OCI-LY7 (cell line): ENCODE results near the gene BAIAP2L1. TPM values are rescaled to one million over a fixed set of nuclear protein-coding genes. Genes with fewer than 3 reads are reported as not detected.

Experiments
- BruUV-seq: library from RNA; stranded (reverse); fragments of 400-500 nt; replicated peaks from 2 replicates; lab custom pipeline; 2021; lab: Mats Ljungman, UMichigan
- CTCF ChIA-PET: fragments of 300-600 bp; sonication (Branson Sonifier 250); formaldehyde crosslinking; loops from one replicate; lab custom pipeline; 2022; ENCODE audit warnings: antibody characterized with exemption; ENCODE audit not compliant: unreplicated experiment; lab: Charles Lee
- POLR2A ChIA-PET: fragments of 300-600 bp; sonication (Branson Sonifier 250); formaldehyde crosslinking; loops from one replicate; lab custom pipeline; 2022; ENCODE audit warnings: antibody characterized with exemption; lab: Charles Lee
- DNase-seq: peaks from one replicate; pipeline ENCODE4 v3.0.0-alpha.2; 2015; ENCODE audit warnings: low spot score
- H2AFZ ChIP-seq: fragments of 200-600 bp; sonication (generic), shearing (Covaris generic); 2 replicates; pipeline ENCODE4 v1.6.1; 2014; ENCODE audit warnings: mild to moderate bottlenecking, antibody characterized with exemption, low read length, moderate library complexity
- H3K27ac ChIP-seq: fragments of 200-600 bp; sonication (generic); 2 replicates; pipeline ENCODE4 v1.5.1; 2014; ENCODE audit warnings: mixed run types, low read depth, mild to moderate bottlenecking, moderate library complexity, low read length, inconsistent platforms; ENCODE audit not compliant: poor library complexity, severe bottlenecking
- H3K36me3 ChIP-seq: fragments of 200-600 bp; sonication (generic); 2 replicates; pipeline ENCODE4 v1.6.1; 2014; ENCODE audit warnings: mild to moderate bottlenecking, antibody characterized with exemption, low read length, moderate library complexity, mixed read lengths; ENCODE audit not compliant: insufficient read depth
- H3K4me1 ChIP-seq: fragments of 200-600 bp; sonication (generic); 2 replicates; pipeline ENCODE4 v1.5.1; 2014; ENCODE audit warnings: mild to moderate bottlenecking, low read length; ENCODE audit not compliant: insufficient read depth, poor library complexity, severe bottlenecking
- H3K4me2 ChIP-seq: fragments of 200-600 bp; sonication (generic); 2 replicates; pipeline ENCODE4 v1.6.1; 2014; ENCODE audit warnings: mild to moderate bottlenecking, low read length
- H3K4me3 ChIP-seq: fragments of 200-600 bp; sonication (generic); 2 replicates; pipeline ENCODE4 v1.5.1; 2014; ENCODE audit warnings: mild to moderate bottlenecking, low read depth, low read length; ENCODE audit not compliant: poor library complexity, severe bottlenecking
- H3K79me2 ChIP-seq: fragments of 200-600 bp; sonication (generic); 2 replicates; pipeline ENCODE4 v1.6.1; 2016; ENCODE audit warnings: low read depth, mild to moderate bottlenecking, low read length, moderate library complexity, mixed read lengths; ENCODE audit not compliant: insufficient read depth
- H3K9me2 ChIP-seq: fragments of 200-600 bp; sonication (generic); 2 replicates; pipeline ENCODE4 v1.6.1; 2016; ENCODE audit warnings: mild to moderate bottlenecking, low read length, mixed read lengths; ENCODE audit not compliant: insufficient read depth
- H3K9me3 ChIP-seq: fragments of 200-600 bp; sonication (generic); 2 replicates; pipeline ENCODE4 v1.6.1; 2014; ENCODE audit warnings: mild to moderate bottlenecking, mixed run types, low read length, mixed read lengths
- H4K20me1 ChIP-seq: fragments of 200-600 bp; sonication (generic); 2 replicates; pipeline ENCODE4 v1.6.1; 2014; ENCODE audit warnings: mild to moderate bottlenecking, antibody characterized with exemption, low read length, moderate library complexity, mixed read lengths; ENCODE audit not compliant: insufficient read depth
- CTCF ChIP-seq: fragments of 200-600 bp; sonication (generic); conservative IDR thresholded peaks from 2 replicates; pipeline ENCODE4 v1.5.1; 2014; ENCODE audit warnings: mild to moderate bottlenecking, antibody characterized with exemption, low read length, moderate library complexity, mixed read lengths
- EZH2phosphoT487 ChIP-seq: fragments of 200-600 bp; sonication (generic); IDR thresholded peaks from 2 replicates; pipeline ENCODE4 v1.6.1; 2018; ENCODE audit warnings: low read depth, borderline replicate concordance, mild to moderate bottlenecking, mixed run types, antibody characterized with exemption, low read length, moderate library complexity, mixed read lengths
- intact Hi-C: fragments of 100-400 bp; cut with micrococcal nuclease; formaldehyde crosslinking; loops from one replicate; pipeline ENCODE4 v1.10.0; 2022; ENCODE audit not compliant: unreplicated experiment
- total RNA-seq, 2 experiments: library from RNA; depleted of rRNA in 1 of 2; stranded (reverse); fragments of >200 nt in 1 of 2; shearing (Covaris generic) in 1 of 2; gene quantifications; 2 replicates each; pipeline ENCODE4 v1.2.3, GENCODE V29; 2014 to 2022

BAIAP2L1 gene
- total RNA-seq, 2 experiments from 2014 or later: not detected

GRCh38 chr7:98307971-98308466, 92.9 kb downstream of the BAIAP2L1 start:
- Histone ChIP-seq H3K4me3 (no peak overlapping the region), H3K4me1 (no peaks in the 10 kb centered on the region), H3K9me2 (no peaks in the 10 kb centered on the region), H3K27ac (no peak overlapping the region), H3K79me2 (no peaks in the 10 kb centered on the region), H3K36me3 (no peaks in the 10 kb centered on the region), H2AFZ (no peak overlapping the region), H3K4me2 (no peak overlapping the region), H4K20me1 (no peaks in the 10 kb centered on the region), H3K9me3 (no peaks in the 10 kb centered on the region)
- intact Hi-C loops: no loop called here
- no peak for DNase-seq
- no TSS peak for BruUV-seq
- TF ChIP-seq EZH2phosphoT487: no peak
- TF ChIP-seq CTCF: no peak
- ChIA-PET POLR2A (interaction anchor here (0.6 kb wide), 1 partner anchor 880 kb away, joined by 4 read pairs; no protein-coding TSS in a partner anchor), CTCF (no interaction called here)

GRCh38 chr7:98305951-98306535, 94.8 kb downstream of the BAIAP2L1 start:
- no peaks in the 10 kb centered on the region for H3K4me1 ChIP-seq
- ChIA-PET CTCF (no interaction called here), POLR2A (no interaction called here)
- no peaks in the 10 kb centered on the region for H3K9me3 ChIP-seq
- no peak overlapping the region for H3K4me3 ChIP-seq
- no peaks in the 10 kb centered on the region for H3K9me2 ChIP-seq
- intact Hi-C loops: no loop called here
- H3K27ac ChIP-seq: no peak overlapping the region
- TF ChIP-seq CTCF: no peak
- no peak for TF ChIP-seq EZH2phosphoT487
- DNase-seq: no peak
- H2AFZ ChIP-seq: no peak overlapping the region
- H3K4me2 ChIP-seq: no peak overlapping the region
- no peaks in the 10 kb centered on the region for H3K36me3 ChIP-seq
- no peaks in the 10 kb centered on the region for H3K79me2 ChIP-seq
- no TSS peak for BruUV-seq
- no peaks in the 10 kb centered on the region for H4K20me1 ChIP-seq

GRCh38 chr7:98303906-98304305, 97.0 kb downstream of the BAIAP2L1 start:
- Histone ChIP-seq H3K4me3 (no peak overlapping the region), H3K4me1 (no peaks in the 10 kb centered on the region), H3K9me2 (no peaks in the 10 kb centered on the region), H4K20me1 (no peaks in the 10 kb centered on the region), H3K27ac (no peak overlapping the region), H3K4me2 (no peak overlapping the region), H2AFZ (no peak overlapping the region), H3K9me3 (no peaks in the 10 kb centered on the region), H3K79me2 (no peaks in the 10 kb centered on the region), H3K36me3 (no peaks in the 10 kb centered on the region)
- ChIA-PET POLR2A (interaction anchor here (0.7 kb wide), 2 partner anchors 8 to 103 kb away, joined by 3 read pairs; no protein-coding TSS in a partner anchor), CTCF (no interaction called here)
- intact Hi-C loops: no loop called here
- BruUV-seq: no TSS peak
- TF ChIP-seq CTCF (no peak), EZH2phosphoT487 (no peak)
- DNase-seq: no peak
